ENCODE measurements around the gene ZGRF1.
"Not testable (repeated sequence)": the region's sequence is repeated elsewhere in the genome, so short reads cannot be mapped to it uniquely, and the experiment has no call there.

ZGRF1 gene

GRCh38 chr4:112559053-112559452 lies 77.7 kb downstream of the ZGRF1 start:
- TF ChIP-seq, protein P1, sequence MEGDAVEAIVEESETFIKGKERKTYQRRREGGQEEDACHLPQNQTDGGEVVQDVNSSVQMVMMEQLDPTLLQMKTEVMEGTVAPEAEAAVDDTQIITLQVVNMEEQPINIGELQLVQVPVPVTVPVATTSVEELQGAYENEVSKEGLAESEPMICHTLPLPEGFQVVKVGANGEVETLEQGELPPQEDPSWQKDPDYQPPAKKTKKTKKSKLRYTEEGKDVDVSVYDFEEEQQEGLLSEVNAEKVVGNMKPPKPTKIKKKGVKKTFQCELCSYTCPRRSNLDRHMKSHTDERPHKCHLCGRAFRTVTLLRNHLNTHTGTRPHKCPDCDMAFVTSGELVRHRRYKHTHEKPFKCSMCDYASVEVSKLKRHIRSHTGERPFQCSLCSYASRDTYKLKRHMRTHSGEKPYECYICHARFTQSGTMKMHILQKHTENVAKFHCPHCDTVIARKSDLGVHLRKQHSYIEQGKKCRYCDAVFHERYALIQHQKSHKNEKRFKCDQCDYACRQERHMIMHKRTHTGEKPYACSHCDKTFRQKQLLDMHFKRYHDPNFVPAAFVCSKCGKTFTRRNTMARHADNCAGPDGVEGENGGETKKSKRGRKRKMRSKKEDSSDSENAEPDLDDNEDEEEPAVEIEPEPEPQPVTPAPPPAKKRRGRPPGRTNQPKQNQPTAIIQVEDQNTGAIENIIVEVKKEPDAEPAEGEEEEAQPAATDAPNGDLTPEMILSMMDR (IDR thresholded peaks at IDR 0.05; ENCODE audit: low read depth, low read length): no peak
- Histone ChIP-seq H3K36me3 (peaks cover 34% of the 10 kb centered on the region), H3K27ac (no peak overlapping the region), H3K27me3 (ENCODE audit: insufficient read depth, low read depth, severe bottlenecking) (no peaks in the 10 kb centered on the region), H3K9me3 (ENCODE audit: severe bottlenecking) (peaks cover 3% of the 10 kb centered on the region), H3K4me3 (ENCODE audit: low read depth, low read length) (no peak overlapping the region)
- no peak for DNase-seq

DNA sequence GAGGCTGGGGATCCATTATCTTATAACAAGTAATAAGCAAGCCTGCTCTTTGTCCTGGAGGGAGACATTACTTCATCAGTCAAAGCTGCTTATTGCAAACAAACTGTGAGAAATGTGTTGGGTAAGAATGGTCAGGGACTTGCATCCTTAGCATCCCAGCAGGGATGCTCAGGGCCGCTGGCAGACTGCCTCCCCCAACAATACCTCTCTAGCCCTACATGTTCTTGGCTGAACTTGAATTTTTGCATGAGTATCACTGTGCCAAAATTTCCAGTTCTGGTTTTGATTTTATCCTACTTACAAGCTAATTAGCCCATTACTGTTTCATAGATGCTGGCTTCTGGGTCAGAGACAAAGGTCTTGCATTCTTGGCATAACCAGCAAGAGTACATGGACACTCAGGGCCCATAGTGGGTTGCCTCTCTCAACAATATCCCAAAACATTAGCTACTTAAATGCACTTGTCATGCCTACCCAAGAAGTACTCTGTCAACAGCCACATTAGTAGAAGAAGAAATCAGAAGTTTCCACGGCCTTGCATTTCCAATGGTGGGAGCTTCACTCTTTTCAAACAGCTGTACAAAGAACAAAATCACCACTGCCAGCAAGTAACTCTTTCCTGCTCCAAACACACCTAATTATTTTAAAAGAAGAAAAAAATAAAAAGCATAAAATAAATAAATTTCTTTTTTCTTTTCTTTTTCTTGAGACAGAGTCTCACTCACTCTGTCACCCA lies 78.9 kb downstream of the ZGRF1 start:
- Histone ChIP-seq H3K36me3 (peaks cover 34% of the 10 kb centered on the region), H3K9me3 (ENCODE audit: severe bottlenecking) (peaks cover 3% of the 10 kb centered on the region), H3K27ac (no peak overlapping the region), H3K27me3 (ENCODE audit: insufficient read depth, low read depth, severe bottlenecking) (no peaks in the 10 kb centered on the region), H3K4me3 (ENCODE audit: low read depth, low read length) (no peak overlapping the region)
- no peak for DNase-seq
- TF ChIP-seq, protein P1 (IDR thresholded peaks at IDR 0.05; ENCODE audit: low read depth, low read length): no peak

DNA sequence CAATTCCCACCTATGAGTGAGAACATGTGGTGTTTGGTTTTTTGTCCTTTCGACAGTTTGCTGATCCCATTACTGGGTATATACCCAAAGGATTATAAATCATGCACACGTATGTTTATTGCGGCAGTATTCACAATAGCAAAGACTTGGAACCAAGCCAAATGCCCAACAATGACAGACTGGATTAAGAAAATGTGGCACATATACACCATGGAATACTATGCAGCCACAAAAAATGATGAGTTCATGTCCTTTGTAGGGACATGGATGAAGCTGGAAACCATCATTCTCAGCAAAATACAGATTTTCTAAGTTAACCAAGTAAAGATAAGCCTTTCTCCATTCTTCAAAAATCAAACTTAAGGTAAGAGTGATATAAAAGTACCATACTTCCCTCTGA lies 82.4 kb downstream of the ZGRF1 start:
- not testable (repeated sequence) for H3K4me3 ChIP-seq (ENCODE audit: low read depth, low read length); H3K27ac ChIP-seq; H3K9me3 ChIP-seq (ENCODE audit: severe bottlenecking); H3K27me3 ChIP-seq (ENCODE audit: insufficient read depth, low read depth, severe bottlenecking); DNase-seq
- peaks cover 17% of the 10 kb centered on the region for H3K36me3 ChIP-seq

GRCh38 chr4:112552668-112553067 lies 84.0 kb downstream of the ZGRF1 start:
- no peak for DNase-seq
- no peak overlapping the region for H3K27ac ChIP-seq
- H3K27me3 ChIP-seq (ENCODE audit: insufficient read depth, low read depth, severe bottlenecking): no peaks in the 10 kb centered on the region
- peaks cover 4% of the 10 kb centered on the region for H3K36me3 ChIP-seq
- TF ChIP-seq, protein P1 (IDR thresholded peaks at IDR 0.05; ENCODE audit: low read depth, low read length): no peak
- H3K4me3 ChIP-seq (ENCODE audit: low read depth, low read length): no peak overlapping the region
- peaks cover 3% of the 10 kb centered on the region for H3K9me3 ChIP-seq (ENCODE audit: severe bottlenecking)

DNA sequence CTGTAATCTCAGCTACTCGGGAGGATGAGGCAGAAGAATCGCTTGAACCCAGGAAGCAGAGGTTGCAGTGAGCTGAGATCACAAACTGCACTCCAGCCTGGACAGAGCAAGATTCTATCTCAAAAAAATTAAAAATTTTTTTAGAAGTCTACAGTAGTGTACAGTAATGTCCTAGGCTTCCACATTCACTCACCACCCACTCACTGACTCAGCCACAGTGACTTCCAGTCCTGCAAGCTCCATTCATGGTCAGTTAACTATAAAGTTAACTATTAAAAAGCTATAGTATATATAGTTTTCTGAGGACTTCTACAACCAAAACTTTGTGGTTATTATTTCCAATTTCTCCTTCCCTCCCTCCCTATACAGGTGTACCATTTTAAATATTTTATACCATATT lies 86.0 kb downstream of the ZGRF1 start:
- no peaks in the 10 kb centered on the region for H3K27me3 ChIP-seq (ENCODE audit: insufficient read depth, low read depth, severe bottlenecking)
- H3K4me3 ChIP-seq (ENCODE audit: low read depth, low read length): no peak overlapping the region
- peaks cover 3% of the 10 kb centered on the region for H3K36me3 ChIP-seq
- TF ChIP-seq, protein P1 (IDR thresholded peaks at IDR 0.05; ENCODE audit: low read depth, low read length): no peak
- H3K9me3 ChIP-seq (ENCODE audit: severe bottlenecking): peaks cover 3% of the 10 kb centered on the region
- no peak overlapping the region for H3K27ac ChIP-seq
- no peak for DNase-seq

GRCh38 chr4:112546476-112546875 lies 90.2 kb downstream of the ZGRF1 start:
- H3K27me3 ChIP-seq (ENCODE audit: insufficient read depth, low read depth, severe bottlenecking): no peaks in the 10 kb centered on the region
- no peaks in the 10 kb centered on the region; the same call in 1 of the 2 replicates for H3K36me3 ChIP-seq
- no peak overlapping the region for H3K27ac ChIP-seq
- DNase-seq: no peak
- H3K9me3 ChIP-seq (ENCODE audit: severe bottlenecking): no peaks in the 10 kb centered on the region
- TF ChIP-seq, protein P1 (IDR thresholded peaks at IDR 0.05; ENCODE audit: low read depth, low read length): no peak
- no peak overlapping the region for H3K4me3 ChIP-seq (ENCODE audit: low read depth, low read length)
